Breast epithelium (tissue), 4 donors: Measurements from ENCODE around the gene SYK. TPM values are rescaled to one million over a fixed set of nuclear protein-coding genes. Genes with fewer than 3 reads are reported as not detected.
"Not testable (repeated sequence)": the region's sequence is repeated elsewhere in the genome, so short reads cannot be mapped to it uniquely, and the experiment has no call there.

Experiments
- DNase-seq, 2 donors: peaks; one replicate each; pipeline ENCODE4 v3.0.0-alpha.2; 2019; ENCODE audit warnings: low spot score in 2 of 2
- H3K27ac ChIP-seq, 2 donors: fragments of 200-600 bp; sonication (generic) in 1 of 2; one replicate each; pipeline ENCODE4 v1.5.1; 2016 to 2019; ENCODE audit warnings: mild to moderate bottlenecking in 1 of 2
- H3K27me3 ChIP-seq, 2 donors: fragments of 200-600 bp; sonication (generic) in 1 of 2; one replicate each; pipeline versions ENCODE4 v1.5.1 to v1.6.0; 2017 to 2019; ENCODE audit warnings: control low read depth in 1 of 2, mild to moderate bottlenecking in 1 of 2
- H3K36me3 ChIP-seq: fragments of 200-600 bp; one replicate; pipeline ENCODE4 v1.5.1; 2019
- H3K4me1 ChIP-seq, 2 donors: fragments of 200-600 bp; sonication (generic); one replicate each; pipeline ENCODE4 v1.5.1; 2016 to 2019; ENCODE audit warnings: control low read depth in 1 of 2
- H3K4me3 ChIP-seq, 3 donors: fragments of 200-600 bp; sonication (generic); 1 replicate in 2 of 3; 2 replicates in 1 of 3; pipeline ENCODE4 v1.5.1; 2016 to 2019; ENCODE audit warnings: mild to moderate bottlenecking in 3 of 3, moderate library complexity in 2 of 3
- H3K9me3 ChIP-seq, 2 donors: fragments of 200-600 bp; sonication (generic) in 1 of 2; one replicate each; pipeline ENCODE4 v1.5.1; 2016 to 2019; ENCODE audit warnings: control low read depth in 1 of 2
- CTCF ChIP-seq, 3 donors: fragments of 450-650 bp; IDR thresholded peaks; one replicate each; pipeline ENCODE4 v1.5.1; 2016 to 2017; ENCODE audit warnings: antibody characterized with exemption in 3 of 3, mild to moderate bottlenecking in 3 of 3, moderate library complexity in 3 of 3
- POLR2A ChIP-seq: fragments of 450-650 bp; IDR thresholded peaks from one replicate; pipeline ENCODE4 v1.6.1; 2016; ENCODE audit warnings: antibody characterized with exemption, mild to moderate bottlenecking, moderate library complexity
- POLR2AphosphoS5 ChIP-seq, 3 donors: sonication (generic); formaldehyde crosslinking; IDR thresholded peaks; one replicate each; pipeline ENCODE4 v1.6.1; 2017; ENCODE audit warnings: antibody characterized with exemption in 3 of 3
- intact Hi-C: fragments of 100-400 bp; cut with DNase I; formaldehyde crosslinking; loops from one replicate; pipeline ENCODE4 v1.15.1; 2023; ENCODE audit warnings: low total_unique reads
- total RNA-seq, 3 donors: library from RNA; depleted of rRNA; stranded (reverse); fragments of >200 nt; gene quantifications; one replicate each; pipeline ENCODE4 v1.1.0, GENCODE V29; 2016

The SYK gene
- total RNA-seq, 3 donors from 2014 or later = 11.8 to 37.8 (median 25.9) TPM

- no peak for TF ChIP-seq POLR2AphosphoS5 (IDR thresholded peaks at IDR 0.05)
- no peak for TF ChIP-seq CTCF (IDR thresholded peaks at IDR 0.05)
- no peak for TF ChIP-seq POLR2A
- no peak overlapping the region for H3K27ac ChIP-seq
- DNase-seq = no peak
- intact Hi-C loops = no loop called here
- no peaks in the 10 kb centered on the region for H3K27me3 ChIP-seq
- no peaks in the 10 kb centered on the region for H3K9me3 ChIP-seq
- H3K4me3 ChIP-seq = no peak overlapping the region
- H3K4me1 ChIP-seq = no peaks in the 10 kb centered on the region
- no peaks in the 10 kb centered on the region for H3K36me3 ChIP-seq
These were observed 14.3 kb downstream of the SYK start for GRCh38 chr9:90815944-90816357.

GRCh38 chr9:90816690-90817089 is 15.1 kb downstream of the SYK start:
- no peak overlapping the region for H3K4me3 ChIP-seq
- TF ChIP-seq POLR2A = no peak
- no peak for TF ChIP-seq POLR2AphosphoS5 (IDR thresholded peaks at IDR 0.05)
- no peak for TF ChIP-seq CTCF (IDR thresholded peaks at IDR 0.05)
- DNase-seq = no peak
- intact Hi-C loops = no loop called here
- H3K9me3 ChIP-seq = no peaks in the 10 kb centered on the region
- H3K4me1 ChIP-seq = no peaks in the 10 kb centered on the region
- H3K27me3 ChIP-seq = no peaks in the 10 kb centered on the region
- no peaks in the 10 kb centered on the region for H3K36me3 ChIP-seq
- no peak overlapping the region for H3K27ac ChIP-seq

- no peaks in the 10 kb centered on the region for H3K36me3 ChIP-seq
- no peak overlapping the region for H3K4me3 ChIP-seq
- no peaks in the 10 kb centered on the region for H3K27me3 ChIP-seq
- TF ChIP-seq CTCF (IDR thresholded peaks at IDR 0.05) (no peak), POLR2A (no peak), POLR2AphosphoS5 (IDR thresholded peaks at IDR 0.05) (no peak)
- no peak overlapping the region for H3K27ac ChIP-seq
- intact Hi-C loops = no loop called here
- no peaks in the 10 kb centered on the region for H3K4me1 ChIP-seq
- DNase-seq = no peak
- no peaks in the 10 kb centered on the region for H3K9me3 ChIP-seq
These were observed 16.7 kb downstream of the SYK start for GRCh38 chr9:90818279-90818678.

GRCh38 chr9:90820406-90820805 is 18.8 kb downstream of the SYK start:
- H3K36me3 ChIP-seq, H3K27me3 ChIP-seq, DNase-seq, H3K27ac ChIP-seq, intact Hi-C loops, H3K9me3 ChIP-seq, H3K4me1 ChIP-seq, H3K4me3 ChIP-seq: not testable (repeated sequence)

GRCh38 chr9:90821236-90821635 is 19.6 kb downstream of the SYK start:
- DNase-seq, intact Hi-C loops, H3K4me1 ChIP-seq: not testable (repeated sequence)

GRCh38 chr9:90821697-90822096 is 20.1 kb downstream of the SYK start:
- TF ChIP-seq POLR2A = no peak
- no peak for TF ChIP-seq CTCF (IDR thresholded peaks at IDR 0.05)
- no peak for TF ChIP-seq POLR2AphosphoS5 (IDR thresholded peaks at IDR 0.05)
- no peaks in the 10 kb centered on the region for H3K36me3 ChIP-seq
- no peaks in the 10 kb centered on the region for H3K27me3 ChIP-seq
- H3K27ac ChIP-seq = no peak overlapping the region
- H3K9me3 ChIP-seq = no peaks in the 10 kb centered on the region
- H3K4me1 ChIP-seq = no peaks in the 10 kb centered on the region
- H3K4me3 ChIP-seq = no peak overlapping the region
- DNase-seq = no peak
- intact Hi-C loops = no loop called here

More at GRCh38 chr9:90821236-90821635, 19.6 kb downstream of the SYK start:
- H3K4me3 ChIP-seq, H3K27ac ChIP-seq, H3K36me3 ChIP-seq, H3K9me3 ChIP-seq, H3K27me3 ChIP-seq: not testable (repeated sequence)
